Spleen (tissue), 11 donors: ENCODE results near the gene GRID2. TPM values are rescaled to one million over a fixed set of nuclear protein-coding genes. Genes with fewer than 3 reads are reported as not detected.

Source experiments
- DNase-seq: peaks from one replicate; pipeline ENCODE4 v3.0.0-alpha.2; 2020
- H3K27ac ChIP-seq, 8 donors: fragments of 200-600 bp; sonication (generic) in 7 of 8; 1 replicate in 4 of 8; 2 replicates in 4 of 8; pipeline versions ENCODE4 v1.5.0 to v1.8.0; 2016 to 2021; ENCODE audit warnings: inconsistent platforms in 4 of 8, mild to moderate bottlenecking in 4 of 8, moderate library complexity in 1 of 8
- H3K27me3 ChIP-seq, 7 donors: fragments of 200-600 bp; sonication (generic) in 6 of 7; replicated peaks in 1 of 7; 1 replicate in 4 of 7; 2 replicates in 3 of 7; pipeline versions ENCODE4 v1.5.0 to v1.8.0; 2016 to 2021; ENCODE audit warnings: inconsistent platforms in 3 of 7, mild to moderate bottlenecking in 1 of 7
- H3K36me3 ChIP-seq, 6 donors: fragments of 200-600 bp; sonication (generic) in 5 of 6; 1 replicate in 4 of 6; 2 replicates in 2 of 6; pipeline versions ENCODE4 v1.5.0 to v1.8.0; 2016 to 2021; ENCODE audit warnings: inconsistent platforms in 2 of 6
- H3K4me1 ChIP-seq, 6 donors: fragments of 200-600 bp; sonication (generic) in 5 of 6; 1 replicate in 3 of 6; 2 replicates in 3 of 6; pipeline versions ENCODE4 v1.5.0 to v1.8.0; 2016 to 2021; ENCODE audit warnings: inconsistent platforms in 3 of 6
- H3K4me3 ChIP-seq, 8 donors: fragments of 200-600 bp; sonication (generic) in 7 of 8; 1 replicate in 4 of 8; 2 replicates in 4 of 8; pipeline versions ENCODE4 v1.5.0 to v1.8.0; 2016 to 2021; ENCODE audit warnings: inconsistent platforms in 4 of 8, mild to moderate bottlenecking in 4 of 8, moderate library complexity in 2 of 8
- H3K9me3 ChIP-seq, 8 donors: fragments of 200-600 bp; sonication (generic) in 7 of 8; 1 replicate in 4 of 8; 2 replicates in 4 of 8; pipeline versions ENCODE4 v1.5.0 to v1.8.0; 2016 to 2021; ENCODE audit warnings: inconsistent platforms in 4 of 8
- POLR2A ChIP-seq, 3 donors: fragments of 450-650 bp; IDR thresholded peaks; one replicate each; pipeline ENCODE4 v1.5.1; 2017; ENCODE audit warnings: antibody characterized with exemption in 3 of 3, mild to moderate bottlenecking in 1 of 3
- POLR2AphosphoS5 ChIP-seq, 3 donors: sonication (generic); formaldehyde crosslinking; IDR thresholded peaks; one replicate each; pipeline ENCODE4 v1.5.1; 2017; ENCODE audit warnings: antibody characterized with exemption in 3 of 3
- WGBS, 5 donors: extraction: QIAGEN DNeasy Blood & Tissue Kit in 3 of 5; methylation state at CpG; one replicate each; pipeline versions ENCODE4 v1.1.5 to v1.1.7; 2013 to 2018; 5-methylcytosine and 5-hydroxymethylcytosine counted together
- intact Hi-C: fragments of 100-400 bp; cut with DNase I; formaldehyde crosslinking; loops from one replicate; pipeline ENCODE4 v1.15.0; 2023; ENCODE audit warnings: low total_unique reads
- polyA plus RNA-seq, 3 donors: library from polyadenylated mRNA; stranded (reverse); fragments of 200-250 nt; gene quantifications; one replicate each; pipeline ENCODE4 v1.2.1, GENCODE V29; 2013
- total RNA-seq, 7 donors: library from RNA; depleted of rRNA in 3 of 7; stranded (reverse); fragments of >200 nt in 3 of 7; fragmentation: NEBNext Ultra II Directional in 4 of 7; extraction: Animal tissue kit (Norgen Biotek cat#: 25700) in 4 of 7; gene quantifications; one replicate each; pipeline versions ENCODE4 v1.1.0 to v1.2.1, GENCODE V29; 2016 to 2021
- TF ChIP-seq, protein P1 (sequence below), 11 experiments: fragments of 200-600 bp in 7 of 11; fragments of 450-650 bp in 4 of 11; sonication (generic) in 4 of 11; IDR thresholded peaks in 8 of 11; conservative IDR thresholded peaks in 3 of 11; 1 replicate in 7 of 11; 2 replicates in 4 of 11; pipeline versions ENCODE4 v1.4.0 to v1.8.0; 2016 to 2021; ENCODE audit warnings: antibody characterized with exemption in 11 of 11, inconsistent platforms in 4 of 11, mild to moderate bottlenecking in 1 of 11
- donor health status: healthy with polysubstance abuse.
- donor health status: DM: no; HTN: no; CAD: no; lungs with moderate emphysema.
- donor health status: DM: no; HTN: no; CAD: no.
- donor health status: Bipolar disorder and iron deficiency.
- donor health status: healthy.
- donor health status: DM: no; HTN: no; CAD: no.
- donor health status: DM: yes; HTN: yes; CAD: no.

GRID2 gene
- total and polyA plus RNA-seq, 10 donors, result 0.03 to 0.92 (median 0.22) TPM; not detected in 4

DNA sequence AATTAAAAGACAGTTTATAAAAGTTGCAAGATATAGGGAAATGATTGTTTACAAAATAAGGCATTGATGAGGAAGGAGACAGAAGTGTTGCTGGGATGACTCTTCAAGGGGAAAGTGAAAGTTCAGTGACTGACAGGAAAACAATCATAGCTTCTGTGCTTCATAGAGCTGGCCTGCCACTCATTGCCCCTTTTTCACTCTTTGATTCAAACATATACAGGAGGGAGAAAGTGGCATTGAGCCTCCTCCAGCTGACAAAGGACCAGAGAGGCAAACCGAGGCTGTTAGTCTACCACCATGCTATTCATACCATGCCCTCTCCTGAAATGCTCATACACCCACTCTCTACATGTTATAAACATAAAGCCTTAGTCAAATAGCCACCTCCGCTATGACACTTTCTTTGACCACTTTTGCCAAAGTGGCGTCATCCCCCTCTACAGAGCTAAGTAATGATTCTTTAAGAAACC lies 1445.6 kb downstream of the GRID2 start:
- intact Hi-C loops, result no loop called here
- no peaks in the 10 kb centered on the region for H3K27me3 ChIP-seq
- H3K9me3 ChIP-seq, result no peaks in the 10 kb centered on the region
- 78 to 86% (median 83%) methylated on average over 3 of the region's 3 CpGs for WGBS, 5 donors
- no peak for DNase-seq
- H3K36me3 ChIP-seq, result no peaks in the 10 kb centered on the region
- TF ChIP-seq, protein P1, sequence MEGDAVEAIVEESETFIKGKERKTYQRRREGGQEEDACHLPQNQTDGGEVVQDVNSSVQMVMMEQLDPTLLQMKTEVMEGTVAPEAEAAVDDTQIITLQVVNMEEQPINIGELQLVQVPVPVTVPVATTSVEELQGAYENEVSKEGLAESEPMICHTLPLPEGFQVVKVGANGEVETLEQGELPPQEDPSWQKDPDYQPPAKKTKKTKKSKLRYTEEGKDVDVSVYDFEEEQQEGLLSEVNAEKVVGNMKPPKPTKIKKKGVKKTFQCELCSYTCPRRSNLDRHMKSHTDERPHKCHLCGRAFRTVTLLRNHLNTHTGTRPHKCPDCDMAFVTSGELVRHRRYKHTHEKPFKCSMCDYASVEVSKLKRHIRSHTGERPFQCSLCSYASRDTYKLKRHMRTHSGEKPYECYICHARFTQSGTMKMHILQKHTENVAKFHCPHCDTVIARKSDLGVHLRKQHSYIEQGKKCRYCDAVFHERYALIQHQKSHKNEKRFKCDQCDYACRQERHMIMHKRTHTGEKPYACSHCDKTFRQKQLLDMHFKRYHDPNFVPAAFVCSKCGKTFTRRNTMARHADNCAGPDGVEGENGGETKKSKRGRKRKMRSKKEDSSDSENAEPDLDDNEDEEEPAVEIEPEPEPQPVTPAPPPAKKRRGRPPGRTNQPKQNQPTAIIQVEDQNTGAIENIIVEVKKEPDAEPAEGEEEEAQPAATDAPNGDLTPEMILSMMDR (IDR thresholded peaks at IDR 0.05 in 8 of 11, conservative IDR thresholded peaks at IDR 0.05 in 3 of 11), result no peak
- no peak for TF ChIP-seq POLR2A (IDR thresholded peaks at IDR 0.05)
- TF ChIP-seq POLR2AphosphoS5 (IDR thresholded peaks at IDR 0.05), result no peak
- peak overlapping the region in 2 of 8 donors; percentile 20 to 57 for H3K27ac ChIP-seq
- H3K4me3 ChIP-seq, result no peak overlapping the region
- H3K4me1 ChIP-seq, result peaks cover 0 to 6% (median 0%) of the 10 kb centered on the region in 6 donors

DNA sequence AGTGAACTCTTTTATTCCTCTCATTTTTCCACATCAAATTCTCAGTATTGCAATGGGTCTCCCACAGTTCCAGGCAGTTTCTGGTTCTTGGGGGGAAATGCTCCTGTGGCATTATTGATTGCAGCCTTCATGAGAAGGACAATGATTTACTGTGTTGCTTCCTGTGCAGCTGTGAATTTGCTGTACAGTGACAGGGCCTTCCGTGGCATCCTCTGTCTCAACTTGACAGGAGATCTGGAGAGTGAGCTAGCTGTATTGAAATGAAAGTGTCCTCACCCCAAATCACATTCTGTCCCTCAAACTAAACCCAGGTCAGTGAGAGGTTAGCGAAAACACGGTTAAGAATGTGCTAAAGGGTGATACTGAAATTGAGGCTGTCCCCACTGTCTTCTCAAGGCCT lies 1447.6 kb downstream of the GRID2 start:
- WGBS, 5 donors, result 42 to 49% (median 45%) methylated on average over 3 of the region's 3 CpGs
- DNase-seq, result no peak
- Histone ChIP-seq H3K27me3 (no peaks in the 10 kb centered on the region), H3K36me3 (no peaks in the 10 kb centered on the region), H3K4me3 (no peak overlapping the region), H3K27ac (no peak overlapping the region), H3K9me3 (no peaks in the 10 kb centered on the region), H3K4me1 (peaks cover 0 to 6% (median 0%) of the 10 kb centered on the region in 6 donors)
- intact Hi-C loops, result no loop called here
- TF ChIP-seq POLR2AphosphoS5 (IDR thresholded peaks at IDR 0.05), result no peak
- TF ChIP-seq POLR2A (IDR thresholded peaks at IDR 0.05), result no peak
- TF ChIP-seq, protein P1 (IDR thresholded peaks at IDR 0.05 in 8 of 11, conservative IDR thresholded peaks at IDR 0.05 in 3 of 11), result no peak

GRCh38 chr4:93756101-93756500 lies 1452.3 kb downstream of the GRID2 start:
- intact Hi-C loops, result no loop called here
- no peaks in the 10 kb centered on the region for H3K27me3 ChIP-seq
- TF ChIP-seq POLR2AphosphoS5 (IDR thresholded peaks at IDR 0.05) (no peak), POLR2A (IDR thresholded peaks at IDR 0.05) (no peak)
- TF ChIP-seq, protein P1 (IDR thresholded peaks at IDR 0.05 in 8 of 11, conservative IDR thresholded peaks at IDR 0.05 in 3 of 11), result no peak
- H3K9me3 ChIP-seq, result no peaks in the 10 kb centered on the region
- no peak overlapping the region for H3K27ac ChIP-seq
- no peak for DNase-seq
- no peaks in the 10 kb centered on the region for H3K36me3 ChIP-seq
- H3K4me3 ChIP-seq, result no peak overlapping the region
- 77 to 94% (median 84%) methylated on average over 2 of the region's 2 CpGs for WGBS, 5 donors
- H3K4me1 ChIP-seq, result no peaks in the 10 kb centered on the region

- H3K4me3 ChIP-seq, result no peak overlapping the region
- no peaks in the 10 kb centered on the region for H3K4me1 ChIP-seq
- H3K27ac ChIP-seq, result no peak overlapping the region
- no peaks in the 10 kb centered on the region for H3K27me3 ChIP-seq
- H3K36me3 ChIP-seq, result no peaks in the 10 kb centered on the region
- no peaks in the 10 kb centered on the region for H3K9me3 ChIP-seq
- DNase-seq, result no peak
- TF ChIP-seq POLR2AphosphoS5 (IDR thresholded peaks at IDR 0.05) (no peak), POLR2A (IDR thresholded peaks at IDR 0.05) (no peak)
- TF ChIP-seq, protein P1 (IDR thresholded peaks at IDR 0.05 in 8 of 11, conservative IDR thresholded peaks at IDR 0.05 in 3 of 11), result no peak
- WGBS, 5 donors, result 28 to 48% (median 42%) methylated on average over 2 of the region's 2 CpGs
- intact Hi-C loops, result no loop called here
These were observed 1455.7 kb downstream of the GRID2 start for GRCh38 chr4:93759506-93759905.
